GM19025 (cell line): Measurements from ENCODE around the gene MRO.
"Not testable (repeated sequence)": the region's sequence is repeated elsewhere in the genome, so short reads cannot be mapped to it uniquely, and the experiment has no call there.

Source experiments
- ATAC-seq: cut with Tn5 transposase; IDR thresholded peaks from one replicate; pipeline ENCODE4 v1.9.1; 2021; ENCODE audit warnings: mild to moderate bottlenecking, low read depth, moderate library complexity; ENCODE audit not compliant: unreplicated experiment

The MRO gene

GRCh38 chr18:50819728-50820378 lies at the start of gene MRO:
Gene MRO (minus strand): TSS chr18:50820016. CDS start chr18:50809400, 10,616 bp downstream.
- peak; percentile 94 for ATAC-seq

DNA sequence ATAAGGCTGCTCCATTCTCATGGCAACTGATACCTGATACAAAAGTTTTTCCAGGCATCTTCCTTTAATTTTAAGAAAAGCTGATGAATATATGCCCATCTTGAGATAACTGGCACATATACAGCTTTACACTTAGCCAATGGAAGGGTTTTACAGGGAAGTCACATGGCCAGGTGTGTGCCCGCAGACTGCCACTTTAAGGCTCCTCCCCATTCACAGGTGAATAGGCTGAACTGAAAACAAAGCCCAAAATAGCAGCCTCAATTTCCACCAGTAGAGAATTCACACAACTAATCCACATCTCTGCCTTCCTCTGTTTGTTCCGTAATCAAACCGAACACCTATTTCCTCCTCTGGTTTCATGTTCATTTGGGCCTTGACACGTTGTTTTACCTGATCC lies 49.3 kb upstream of the MRO start:
- ATAC-seq = no peak

DNA sequence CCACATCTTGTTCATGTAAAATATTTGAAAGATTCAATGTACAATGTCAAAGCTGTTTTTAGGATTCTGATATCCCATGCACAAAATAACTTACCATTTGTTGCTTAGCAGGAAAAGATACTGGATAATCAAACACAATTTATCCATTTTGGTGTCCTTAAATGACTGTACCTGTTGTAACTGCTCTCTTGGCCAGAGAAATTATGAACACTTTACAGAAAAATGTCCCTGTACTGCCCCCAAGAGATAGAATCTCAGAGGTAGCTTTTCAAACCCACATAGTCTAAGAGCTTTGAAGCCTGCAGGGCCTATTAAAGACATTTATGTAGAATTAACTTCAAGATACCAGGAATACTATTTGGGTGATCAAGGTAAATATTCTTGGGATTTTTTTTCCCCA lies 46.9 kb upstream of the MRO start:
- no peak for ATAC-seq

DNA sequence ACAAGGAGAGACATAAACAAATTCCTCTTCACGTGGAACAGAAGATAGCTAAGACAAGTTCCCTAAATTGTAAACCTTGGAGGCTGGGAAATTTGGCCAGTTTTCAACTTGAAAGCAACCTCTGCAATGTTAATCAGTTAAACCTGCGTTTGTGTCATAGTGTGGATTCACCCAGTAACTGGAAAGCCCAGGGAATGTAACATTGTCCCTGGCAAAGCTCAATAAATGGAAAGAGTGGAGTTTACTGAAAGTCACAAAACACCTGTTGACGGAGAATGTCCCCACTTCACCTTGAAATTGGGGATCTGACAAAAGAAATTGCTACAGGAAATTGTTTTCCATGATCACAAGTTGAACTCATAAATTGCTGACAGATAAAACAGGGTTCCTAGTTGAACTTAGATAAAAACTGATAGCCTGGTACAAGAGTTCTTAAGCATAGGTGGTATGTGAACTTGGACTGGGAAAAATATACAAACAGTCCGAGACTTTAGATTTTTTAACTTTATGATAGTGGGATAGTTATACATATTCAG lies 44.1 kb upstream of the MRO start:
- ATAC-seq = no peak

GRCh38 chr18:50862401-50862800 lies 42.6 kb upstream of the MRO start:
- ATAC-seq = no peak

GRCh38 chr18:50861617-50862016 lies 41.8 kb upstream of the MRO start:
- ATAC-seq = no peak

- ATAC-seq = no peak
Measured at GRCh38 chr18:50859793-50860555, 40.2 kb upstream of the MRO start.

GRCh38 chr18:50857694-50858093 lies 37.9 kb upstream of the MRO start:
- no peak for ATAC-seq

GRCh38 chr18:50857166-50857565 lies 37.4 kb upstream of the MRO start:
- ATAC-seq = not testable (repeated sequence)

DNA sequence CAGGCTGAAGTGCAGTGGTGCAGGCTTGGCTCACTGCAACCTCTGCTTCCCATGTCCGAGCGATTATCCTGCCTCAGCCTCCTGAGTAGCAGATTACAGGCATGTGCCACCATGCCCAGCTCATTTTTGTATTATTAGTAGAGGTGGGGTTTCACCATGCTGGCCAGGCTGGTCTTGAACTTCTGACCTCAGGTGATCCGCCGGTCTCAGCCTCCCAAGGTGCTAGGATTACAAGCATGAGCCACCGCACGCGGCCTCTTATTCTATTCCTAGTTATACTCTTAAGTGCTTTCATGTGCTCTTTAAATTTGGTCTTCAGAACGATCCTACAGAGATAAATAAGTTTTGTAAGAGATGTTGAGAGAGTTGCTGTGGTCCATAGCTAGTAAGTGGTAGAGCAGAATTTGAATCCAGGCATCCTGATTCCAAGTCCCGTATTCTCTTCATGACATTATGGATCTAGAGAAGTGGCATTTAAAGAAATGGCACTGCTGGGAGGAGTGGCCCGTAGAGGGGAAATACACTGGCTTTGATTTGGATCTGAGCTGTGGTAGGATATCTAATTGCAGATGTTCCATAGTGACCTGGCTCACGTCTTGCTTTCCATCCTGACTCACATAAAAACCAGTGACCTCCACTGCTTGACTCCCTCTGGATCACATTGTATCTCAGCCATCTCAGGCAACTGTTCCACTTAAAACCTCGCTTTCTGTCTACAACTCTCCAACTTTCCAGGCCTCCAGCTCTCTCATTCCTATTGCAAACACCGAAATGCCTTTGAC lies 36.4 kb upstream of the MRO start:
- ATAC-seq = no peak

GRCh38 chr18:50853863-50854271 lies 34.1 kb upstream of the MRO start:
- no peak for ATAC-seq

DNA sequence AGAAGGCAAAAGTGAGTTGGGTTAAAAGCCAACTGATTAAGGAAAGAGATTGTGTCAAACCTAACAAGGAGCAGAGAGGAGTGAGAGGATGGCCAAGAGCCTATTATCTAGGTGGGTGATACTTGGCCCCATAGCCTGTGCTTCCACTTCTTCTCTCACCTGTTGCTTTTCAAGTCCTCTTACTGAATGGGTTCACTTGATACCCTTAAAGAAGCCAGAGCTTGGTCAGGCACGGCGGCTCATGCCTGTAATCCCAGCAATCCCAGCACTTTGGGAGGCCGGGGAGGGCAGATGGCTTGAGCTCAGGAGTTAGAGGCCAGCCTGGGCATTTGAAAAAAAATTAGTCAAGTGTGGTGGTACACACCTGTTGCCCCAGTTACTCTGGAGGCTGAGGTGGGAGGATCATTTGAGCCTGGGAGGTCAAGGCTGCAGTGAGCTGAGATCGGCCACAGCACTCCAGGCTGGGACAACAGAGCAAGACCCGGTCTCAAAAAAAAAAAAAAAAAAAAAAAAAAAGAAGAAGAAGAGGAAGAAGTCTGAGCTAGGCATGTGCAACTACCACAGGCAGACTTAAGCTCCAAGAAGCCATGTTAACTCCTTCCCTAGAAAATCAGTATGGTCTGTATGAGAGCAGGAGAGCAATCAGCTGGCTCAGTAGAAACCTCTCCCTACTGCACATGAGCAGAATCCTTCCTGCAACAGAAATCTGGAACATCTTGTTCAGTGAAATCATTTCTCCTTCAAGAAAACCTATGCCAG lies 30.7 kb upstream of the MRO start:
- ATAC-seq = no peak

GRCh38 chr18:50849419-50849821 lies 29.6 kb upstream of the MRO start:
- ATAC-seq = no peak

- ATAC-seq = no peak
Measured at GRCh38 chr18:50848991-50849390, 29.2 kb upstream of the MRO start.

DNA sequence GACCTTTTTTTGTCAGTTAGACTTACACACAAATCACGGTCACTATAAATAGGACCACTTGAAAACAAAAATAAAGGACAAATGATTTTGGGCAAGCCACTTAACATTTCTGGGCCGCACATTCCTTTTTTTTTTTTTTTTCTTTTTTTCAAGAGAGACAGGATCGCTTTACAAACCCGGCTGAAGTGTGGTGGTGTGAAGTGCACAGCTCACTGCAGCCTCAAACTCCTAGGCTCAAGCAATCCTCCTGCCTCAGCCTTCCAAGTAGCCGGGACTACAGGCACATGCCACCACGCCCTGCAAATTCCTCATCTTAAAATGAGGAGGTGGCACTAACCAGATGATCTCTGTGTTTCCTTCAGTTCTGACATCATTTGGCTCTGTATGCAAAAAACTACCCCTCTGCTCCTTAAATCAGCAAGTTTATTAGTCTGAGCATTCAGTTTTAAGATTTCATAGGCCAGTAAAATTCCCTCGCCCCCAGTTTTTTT lies 28.3 kb upstream of the MRO start:
- ATAC-seq = no peak

- no peak for ATAC-seq
Measured at GRCh38 chr18:50847192-50847591, 27.4 kb upstream of the MRO start.

DNA sequence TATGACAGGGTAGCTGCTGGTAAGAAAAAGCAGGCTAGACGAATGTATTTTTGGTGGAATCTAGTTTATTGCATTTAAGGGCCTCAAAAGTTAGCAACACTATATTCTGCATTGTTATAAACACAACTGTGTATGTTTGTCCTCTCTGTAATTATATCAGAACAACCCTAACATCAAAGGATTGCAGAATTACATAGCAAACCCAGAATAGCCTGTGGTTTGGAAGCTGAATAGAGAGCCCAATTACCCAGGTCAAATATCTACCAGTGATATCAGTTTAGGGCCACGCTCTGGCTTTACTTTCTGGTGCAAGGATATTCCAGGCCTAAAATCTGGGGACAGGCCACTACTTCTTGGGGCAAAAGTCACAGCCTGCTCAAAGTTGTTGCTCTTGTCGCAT lies 25.1 kb upstream of the MRO start:
- no peak for ATAC-seq

DNA sequence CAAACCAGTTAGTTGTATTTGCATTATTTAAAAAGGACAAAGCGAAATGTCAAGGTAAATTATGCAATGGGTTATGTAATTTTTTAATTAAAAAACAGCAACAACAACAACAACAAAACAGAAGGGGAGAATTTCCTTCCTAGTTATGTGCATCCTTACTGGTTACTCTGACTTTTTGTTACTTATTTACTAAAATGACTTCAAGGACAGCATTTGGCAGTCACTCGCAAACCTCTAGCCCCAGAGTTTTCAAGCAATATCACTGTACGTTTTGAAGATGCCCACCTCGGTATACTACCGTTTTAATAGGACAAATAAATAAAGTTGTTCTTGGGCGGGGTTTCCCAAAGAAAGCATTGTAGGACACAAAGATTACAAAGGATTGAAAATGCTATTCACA lies 24.7 kb upstream of the MRO start:
- ATAC-seq = no peak

DNA sequence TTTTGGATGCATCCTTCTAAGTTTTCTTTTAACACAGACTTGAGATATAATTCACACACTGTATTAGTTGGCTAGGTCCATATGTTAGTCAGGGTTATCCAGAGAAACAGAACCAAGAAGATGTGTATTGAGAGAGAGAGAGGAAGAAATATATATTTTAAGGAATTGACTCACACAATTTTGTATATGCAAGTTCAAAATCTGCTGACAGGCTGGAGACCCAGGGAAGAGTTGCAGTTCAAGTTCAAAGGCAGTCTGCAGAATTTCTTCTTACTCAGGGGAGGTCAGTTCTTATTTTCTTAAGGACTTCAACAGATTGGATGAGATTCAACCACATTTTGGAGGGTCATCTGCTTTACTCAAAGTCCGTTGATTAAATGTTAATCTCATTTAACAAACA lies 23.0 kb upstream of the MRO start:
- no peak for ATAC-seq

DNA sequence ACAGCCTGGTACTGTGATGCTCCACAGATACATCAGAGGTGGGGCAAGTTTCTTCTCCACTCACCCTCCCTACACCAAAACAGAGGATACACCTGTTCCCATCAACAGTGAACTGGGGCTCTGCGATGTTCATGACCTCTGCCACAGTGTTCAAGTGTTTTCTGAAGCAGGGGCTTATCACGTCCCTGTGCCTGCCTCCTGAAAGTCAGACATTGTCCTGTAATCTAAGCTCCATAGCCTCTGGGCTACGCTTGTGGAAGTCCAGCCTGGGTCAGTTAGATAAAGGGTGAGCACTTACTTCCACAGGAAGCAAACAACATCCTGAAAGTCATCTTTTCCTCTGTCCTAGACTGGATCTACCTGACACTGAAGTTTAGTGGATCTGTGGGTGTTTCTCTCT lies 20.2 kb upstream of the MRO start:
- no peak for ATAC-seq
